Fibroblast of skin of abdomen (primary cell): ENCODE data around the gene PDE8A.
"Not testable (repeated sequence)": the region's sequence is repeated elsewhere in the genome, so short reads cannot be mapped to it uniquely, and the experiment has no call there.

ENCODE experiments used
- DNase-seq: peaks from one replicate; pipeline ENCODE4 v3.0.0-alpha.2; 2013

PDE8A gene

DNA sequence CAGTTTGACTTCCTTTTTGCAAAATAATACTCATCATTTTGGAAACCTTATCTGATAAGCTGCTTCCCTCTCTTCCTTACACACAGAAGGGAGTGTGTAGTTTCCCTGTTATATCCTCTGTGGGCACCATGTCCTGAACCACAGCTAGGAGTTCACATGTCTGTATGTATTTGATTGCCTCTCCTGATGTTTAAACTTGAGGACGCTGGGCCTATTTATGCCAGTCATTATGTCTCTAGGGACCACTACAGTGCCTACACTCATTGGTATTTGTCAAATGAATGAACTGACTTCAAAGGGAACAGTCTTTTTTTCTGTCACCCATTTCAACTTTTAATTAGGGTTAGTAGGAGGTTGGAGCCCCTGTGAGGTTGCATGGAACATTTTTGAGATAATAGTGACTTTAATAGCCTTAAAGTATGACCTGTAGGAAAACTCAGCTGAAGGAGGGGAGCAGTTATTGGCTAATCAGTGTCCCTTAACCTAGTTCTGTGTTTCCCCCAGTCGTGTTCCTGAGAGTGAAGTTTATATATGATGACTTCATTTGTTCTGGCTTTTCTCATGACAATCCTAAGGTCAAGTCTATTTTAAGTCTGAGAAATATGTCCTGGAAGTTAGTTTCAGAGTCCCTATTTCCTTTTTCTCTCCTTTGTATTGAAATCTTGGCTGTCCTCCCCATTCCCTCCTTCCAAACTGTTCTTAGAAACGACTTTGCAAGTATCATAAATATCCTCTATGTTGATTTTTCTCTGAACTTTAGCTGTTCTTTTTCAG is 28.9 kb downstream of the PDE8A start:
- DNase-seq: peak; percentile 31

DNA sequence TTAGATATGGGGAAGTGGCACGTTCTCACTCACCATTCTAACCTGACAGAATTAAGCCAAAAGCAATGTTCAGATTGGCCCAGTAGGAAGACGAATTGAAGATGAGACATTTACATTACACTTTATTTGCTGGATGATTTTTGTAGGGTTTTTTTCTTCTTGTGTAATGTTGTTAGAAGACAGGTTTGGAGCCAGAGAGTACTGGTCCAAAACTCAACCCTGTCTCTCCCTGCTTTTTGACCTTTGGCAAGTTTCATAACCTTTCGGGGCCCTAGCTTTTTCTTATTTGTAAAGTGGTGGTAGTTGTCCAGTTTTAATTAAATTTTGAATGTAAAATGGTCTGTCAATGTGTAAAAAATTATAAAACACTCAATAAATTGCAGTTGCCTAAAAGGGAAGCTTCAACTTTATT is 29.5 kb downstream of the PDE8A start:
- no peak for DNase-seq

DNA sequence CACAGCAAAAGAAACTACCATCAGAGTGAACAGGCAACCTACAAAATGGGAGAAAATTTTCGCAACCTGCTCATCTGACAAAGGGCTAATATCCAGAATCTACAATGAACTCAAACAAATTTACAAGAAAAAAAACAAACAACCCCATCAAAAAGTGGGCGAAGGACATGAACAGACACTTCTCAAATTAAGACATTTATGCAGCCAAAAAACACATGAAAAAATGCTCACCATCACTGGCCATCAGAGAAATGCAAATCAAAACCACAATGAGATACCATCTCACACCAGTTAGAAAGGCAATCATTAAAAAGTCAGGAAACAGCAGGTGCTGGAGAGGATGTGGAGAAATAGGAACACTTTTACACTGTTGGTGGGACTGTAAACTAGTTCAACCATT is 30.1 kb downstream of the PDE8A start:
- DNase-seq: not testable (repeated sequence)

DNA sequence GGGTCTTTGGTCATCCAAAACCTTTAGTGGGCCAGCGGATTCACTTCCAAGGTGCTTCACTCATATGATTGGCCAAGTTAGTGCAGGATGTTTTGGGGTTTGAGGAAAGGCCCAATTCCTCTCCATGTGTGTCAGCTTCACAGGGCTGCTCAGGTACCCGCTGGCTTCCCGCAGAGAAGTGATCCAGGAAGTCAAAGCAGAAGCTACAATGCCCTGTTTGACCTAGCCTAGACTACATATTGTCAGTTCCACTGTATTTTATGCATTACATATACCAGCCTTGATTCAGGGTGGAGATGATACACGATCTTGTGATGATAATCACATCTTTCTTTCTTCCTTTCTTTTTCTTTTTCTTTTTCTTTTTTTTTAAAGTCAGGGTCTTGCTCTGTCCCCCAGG is 32.1 kb downstream of the PDE8A start:
- no peak for DNase-seq

DNA sequence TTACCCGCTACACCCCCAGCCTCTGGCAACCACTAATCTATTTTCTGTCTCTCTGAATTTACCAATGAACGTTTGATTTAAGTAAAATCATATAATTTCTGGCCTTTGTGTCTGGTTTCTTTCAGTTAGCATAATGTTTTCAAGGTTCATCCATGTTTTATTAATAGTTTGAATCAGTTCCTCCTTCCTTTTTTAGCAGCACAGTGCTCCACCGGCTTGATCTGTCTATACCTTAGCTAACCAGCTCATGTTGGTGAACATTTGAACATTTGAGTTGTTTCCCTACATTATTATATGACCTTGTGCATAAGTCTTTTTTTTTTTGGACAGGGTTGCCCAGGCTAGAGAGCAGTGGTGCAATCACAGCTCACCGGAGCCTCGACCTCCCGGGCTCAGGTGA is 33.3 kb downstream of the PDE8A start:
- no peak for DNase-seq

DNA sequence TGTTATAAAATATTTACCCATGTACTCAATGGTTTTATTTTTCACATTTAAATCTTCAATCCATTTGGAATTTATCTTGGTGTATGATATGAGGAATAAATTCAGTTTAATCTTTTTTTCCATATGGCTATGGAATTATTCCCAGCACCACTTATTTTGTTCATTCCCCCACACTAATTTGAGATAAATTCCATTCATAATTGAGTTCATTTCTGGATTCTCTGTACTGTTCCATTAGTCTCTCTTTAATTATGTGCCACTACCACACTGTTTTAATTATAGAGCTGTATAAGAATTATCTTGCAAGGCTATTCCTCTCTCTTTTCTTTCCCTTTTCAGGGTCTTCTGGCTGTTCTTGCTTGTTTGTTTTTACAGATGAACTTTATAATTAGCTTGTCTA is 34.6 kb downstream of the PDE8A start:
- DNase-seq: peak; percentile 20

DNA sequence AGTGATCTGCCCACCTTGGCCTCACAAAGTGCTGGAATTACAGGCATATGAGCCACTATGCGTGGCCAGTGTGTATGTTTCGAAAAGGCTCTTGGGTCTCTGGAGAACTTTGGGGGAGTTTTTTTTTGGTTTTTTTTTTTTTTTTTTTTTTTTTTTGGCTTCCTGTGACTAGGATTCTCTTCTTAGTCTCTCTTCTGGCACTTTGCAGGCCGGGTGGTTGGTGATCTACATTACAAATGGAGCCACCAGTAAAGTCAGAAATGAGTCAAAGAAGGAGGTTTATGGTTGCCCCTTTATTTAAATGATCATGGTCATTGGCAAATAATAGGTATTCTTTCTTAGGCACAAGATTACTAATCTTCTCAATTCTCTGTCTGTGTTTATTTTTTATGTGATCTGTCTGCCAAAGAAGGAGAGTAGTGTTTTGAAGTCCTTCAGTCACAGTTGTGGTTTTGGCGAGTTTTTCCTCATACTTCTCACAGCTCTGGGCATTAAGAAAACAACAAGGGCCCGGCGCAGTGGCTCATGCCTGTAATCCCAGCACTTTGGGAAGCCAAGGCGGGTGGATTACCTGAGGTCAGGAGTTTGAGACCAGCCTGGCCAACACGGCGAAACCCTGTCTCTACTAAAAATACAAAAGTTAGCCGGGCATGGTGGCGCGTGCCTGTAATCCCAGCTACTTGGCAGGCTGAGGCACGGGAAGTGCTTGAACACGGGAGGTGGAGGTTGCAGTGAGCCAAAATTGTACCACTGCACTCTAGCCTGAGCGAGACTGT is 38.3 kb downstream of the PDE8A start:
- no peak for DNase-seq

DNA sequence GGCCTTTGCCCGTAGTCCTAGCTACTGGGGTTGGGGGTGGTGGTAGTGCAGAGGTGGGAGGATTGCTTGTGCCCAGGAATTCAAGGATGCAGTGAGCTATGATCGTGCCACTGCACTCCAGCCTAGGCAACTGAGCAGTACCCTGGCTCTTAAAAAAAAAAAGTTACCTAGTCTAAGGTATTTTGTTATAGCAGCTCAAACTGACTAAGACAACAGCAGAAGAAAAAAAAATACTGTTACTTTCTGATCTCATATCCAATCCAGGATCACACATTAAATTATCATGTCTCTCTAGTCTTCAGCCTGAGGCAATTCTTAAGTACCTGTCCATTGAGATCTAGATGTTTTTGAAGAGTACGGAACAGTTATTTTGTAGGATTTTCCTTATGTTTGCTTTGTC is 39.8 kb downstream of the PDE8A start:
- DNase-seq: no peak

DNA sequence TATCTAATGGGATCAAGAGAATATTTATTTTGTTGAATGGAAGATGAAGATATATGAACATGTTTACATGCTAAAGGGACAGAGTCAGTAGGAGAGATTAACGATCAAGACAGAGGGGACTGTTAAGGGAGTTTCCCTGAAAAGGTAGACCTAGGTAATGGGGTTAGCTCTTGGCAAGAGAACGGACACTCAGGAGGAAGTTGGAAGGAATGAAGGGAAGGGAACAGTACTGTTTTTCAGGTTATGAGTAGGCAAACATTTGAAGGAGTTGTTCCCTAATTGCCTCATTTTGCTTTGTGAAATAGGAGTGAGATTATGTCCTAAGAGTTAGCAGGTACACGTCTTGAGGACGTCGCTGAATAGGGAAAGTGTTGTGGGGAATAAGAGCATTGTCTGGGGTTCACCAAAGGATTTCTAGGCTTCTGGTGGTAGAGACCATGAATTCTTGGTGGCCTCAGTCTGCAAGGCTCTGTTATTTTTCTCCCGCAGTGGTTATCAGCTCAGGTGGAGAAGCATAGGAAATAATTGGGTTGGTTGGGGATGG is 41.3 kb downstream of the PDE8A start:
- no peak for DNase-seq

DNA sequence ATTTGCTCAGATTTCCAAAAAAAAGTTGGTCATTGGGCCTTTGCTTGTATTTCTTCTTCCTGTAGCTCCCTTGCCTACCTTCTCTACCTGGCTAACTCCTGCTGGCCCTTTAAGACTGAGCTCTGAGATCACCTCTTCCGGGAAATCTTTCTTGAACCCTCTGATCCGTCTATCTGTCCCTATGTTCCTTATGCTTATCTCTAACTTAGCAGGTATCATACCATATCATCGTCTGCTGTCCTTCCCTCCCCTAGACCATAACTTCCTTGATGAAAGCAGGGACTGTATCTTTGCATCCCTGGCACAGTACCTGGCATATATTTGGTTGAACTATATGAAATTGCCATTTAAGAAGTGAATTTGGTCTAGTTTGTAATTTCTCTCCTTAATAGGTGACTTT is 42.3 kb downstream of the PDE8A start:
- DNase-seq: no peak

DNA sequence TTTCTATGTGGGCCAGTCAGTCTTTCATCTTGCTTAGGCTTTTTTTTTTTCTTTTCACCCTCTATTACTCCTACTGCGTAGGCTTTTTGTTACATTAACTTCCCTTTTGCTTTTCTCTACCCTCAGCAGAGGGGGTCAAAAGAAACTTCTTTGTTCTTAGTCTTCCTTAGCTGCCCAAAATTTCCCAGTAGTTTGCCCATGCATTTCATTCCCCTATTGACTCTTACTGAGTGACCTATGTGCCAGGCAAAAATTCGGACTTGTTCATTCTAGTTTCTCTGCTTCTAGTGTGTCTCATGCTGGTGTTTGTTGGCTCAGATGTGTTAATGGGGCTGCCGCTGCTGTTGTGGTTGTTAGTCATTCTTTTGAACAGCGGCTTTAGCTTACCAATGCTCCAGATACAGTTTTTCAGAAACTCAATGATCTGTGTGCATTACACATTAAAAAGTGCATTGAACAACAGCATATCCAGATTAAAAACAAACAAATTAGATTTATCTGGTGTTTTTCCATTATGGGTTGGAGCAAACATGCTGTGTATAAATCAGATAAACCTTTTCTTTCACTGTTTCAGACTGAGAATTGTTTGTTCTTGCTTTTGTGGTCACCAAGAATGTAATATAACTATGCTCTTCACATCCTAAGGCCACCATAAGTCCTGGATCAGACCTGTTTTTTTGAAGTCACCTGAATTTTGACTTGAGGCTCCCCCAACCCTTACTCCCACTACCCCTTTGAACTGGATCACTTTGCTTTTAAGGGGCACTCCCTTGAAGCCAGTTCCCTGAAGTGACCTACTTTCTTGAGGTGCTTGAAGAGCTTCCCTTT is 43.1 kb downstream of the PDE8A start:
- DNase-seq: peak; percentile 68

DNA sequence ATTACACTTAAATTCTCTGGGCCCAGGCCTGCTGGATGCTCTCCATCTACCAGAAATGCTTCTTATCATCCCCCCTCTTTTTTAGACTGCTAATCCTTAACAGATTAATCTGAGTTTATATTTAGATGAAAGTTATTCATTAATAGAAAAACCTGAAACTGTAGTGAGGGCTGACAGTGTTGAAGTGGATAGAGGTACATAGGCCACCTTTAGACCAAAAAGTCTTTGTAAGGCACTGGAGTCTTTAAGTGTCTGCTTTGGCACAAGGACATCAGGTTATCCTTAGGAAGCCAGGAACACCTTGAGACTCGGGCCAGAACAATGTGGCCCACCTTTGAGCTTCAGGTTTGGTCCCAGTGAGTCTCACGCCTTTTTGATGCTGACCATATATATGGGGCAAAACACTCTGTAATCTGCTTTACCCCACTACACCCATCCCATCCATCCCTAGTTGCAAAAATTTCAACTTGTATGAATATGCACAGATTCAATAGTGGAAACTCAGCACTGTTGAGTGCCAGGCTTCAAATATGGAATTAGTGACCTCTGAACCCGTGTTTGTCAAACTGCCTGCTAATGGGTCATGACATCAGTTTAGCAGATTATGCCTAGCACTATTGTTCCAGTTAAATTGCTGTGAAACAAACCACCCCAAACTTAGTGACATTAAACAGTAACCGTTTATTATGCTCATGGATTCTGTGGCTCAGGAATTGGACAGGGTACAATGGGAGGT is 44.0 kb downstream of the PDE8A start:
- DNase-seq: no peak

DNA sequence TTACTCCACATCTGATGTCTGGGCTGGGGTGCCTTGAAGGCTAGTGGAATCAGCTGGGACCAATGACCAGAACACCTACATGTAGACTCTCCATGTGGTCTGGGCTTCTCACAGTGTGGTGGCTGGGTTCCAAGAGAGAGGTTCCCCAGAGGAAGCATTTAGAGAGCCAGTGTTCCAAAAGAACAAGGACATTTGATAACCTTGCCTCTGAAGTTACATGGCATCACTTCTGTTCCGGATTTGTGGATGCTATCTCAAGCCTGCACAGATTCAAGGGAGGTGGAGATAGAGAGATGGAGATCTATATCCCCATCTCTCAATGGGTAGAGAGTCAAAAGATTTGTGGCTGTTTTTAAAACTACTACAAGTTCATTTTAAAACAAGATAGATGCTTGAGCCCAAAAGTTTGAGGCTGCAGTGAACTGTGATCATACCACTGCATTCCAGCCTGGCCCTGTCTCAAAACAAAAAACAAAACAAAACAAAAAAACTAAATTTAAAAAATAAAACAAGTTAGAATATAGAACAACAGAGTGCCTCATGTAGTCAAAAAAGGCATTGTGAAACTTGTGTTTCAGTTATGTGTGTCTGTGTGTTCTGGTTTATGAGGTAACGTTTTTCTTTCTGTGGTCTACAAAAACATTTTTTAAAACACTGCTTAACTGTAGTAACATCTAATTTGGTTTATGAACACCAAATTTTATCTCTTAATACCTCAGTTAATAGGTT is 44.8 kb downstream of the PDE8A start:
- no peak for DNase-seq

DNA sequence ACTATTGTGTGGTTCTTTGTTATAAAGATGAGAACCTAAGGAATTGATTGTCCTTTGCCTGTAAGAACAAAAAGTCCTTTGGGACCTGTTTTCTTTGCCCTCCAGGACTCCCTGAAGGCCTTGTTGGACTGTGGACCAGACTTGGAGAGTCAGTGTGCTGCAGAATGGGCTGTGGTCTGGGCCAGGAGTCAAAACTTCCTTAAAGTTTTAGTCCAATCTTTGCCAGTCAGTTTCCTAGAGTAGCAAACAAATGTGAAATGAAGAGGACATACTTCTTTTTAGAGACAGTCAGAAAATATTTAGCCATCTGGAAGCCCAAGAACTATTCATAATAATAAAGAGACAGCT is 45.4 kb downstream of the PDE8A start:
- DNase-seq: no peak

DNA sequence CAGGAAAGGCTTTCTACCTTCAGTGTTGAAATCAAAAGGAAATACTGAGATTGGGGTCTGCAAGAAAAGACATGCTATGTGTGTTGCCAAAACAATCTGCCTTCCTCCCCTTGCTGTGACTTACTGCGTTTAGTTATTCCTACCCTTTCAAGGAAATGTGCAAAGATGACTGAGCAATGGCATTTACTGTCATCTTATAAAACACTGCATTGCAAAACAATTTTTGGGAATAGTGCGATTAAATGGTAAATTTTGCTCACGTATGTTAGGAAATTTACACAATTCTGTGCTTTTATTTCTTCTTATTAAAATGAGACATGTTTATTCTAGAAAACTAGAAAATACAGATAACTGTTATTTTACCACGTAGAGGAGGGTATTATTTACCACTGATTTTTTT is 45.8 kb downstream of the PDE8A start:
- DNase-seq: no peak

DNA sequence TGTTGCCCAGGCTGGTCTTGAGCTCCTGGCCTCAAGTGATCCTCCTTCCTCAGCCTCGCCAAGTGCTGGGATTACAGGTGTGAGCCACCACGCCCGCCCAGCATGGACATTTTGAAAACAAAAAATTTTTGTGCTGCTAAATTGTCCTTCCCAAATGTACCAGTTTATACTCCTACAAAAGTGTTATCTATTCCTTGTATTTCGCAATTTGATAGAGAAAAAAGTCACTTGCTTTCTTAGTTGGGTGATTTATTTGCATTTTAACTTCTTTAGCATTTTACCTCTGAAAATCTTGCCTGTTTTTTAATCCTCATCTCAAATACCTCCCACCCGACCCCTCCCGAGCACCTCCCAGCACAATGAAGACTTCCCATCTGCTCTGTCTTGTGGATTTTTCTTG is 46.8 kb downstream of the PDE8A start:
- no peak for DNase-seq

DNA sequence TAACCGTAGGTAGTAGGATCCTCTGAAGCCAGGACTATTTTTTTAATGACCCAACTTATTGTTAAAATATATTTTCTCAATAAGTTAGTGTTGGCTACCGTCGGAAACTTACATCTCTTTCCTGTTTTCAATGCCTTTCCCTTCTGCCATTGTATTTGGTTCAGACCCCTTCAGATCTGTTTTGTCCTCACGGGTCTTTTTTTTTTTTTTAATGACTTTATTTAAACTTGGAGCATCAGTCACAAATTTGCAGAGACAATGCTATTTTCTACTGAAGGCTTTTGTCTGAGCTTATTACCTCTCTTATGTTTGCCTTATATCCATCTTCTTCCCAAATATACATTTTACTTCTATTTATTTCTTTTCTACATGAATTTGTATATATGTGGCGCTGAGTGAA is 47.6 kb downstream of the PDE8A start:
- DNase-seq: no peak

DNA sequence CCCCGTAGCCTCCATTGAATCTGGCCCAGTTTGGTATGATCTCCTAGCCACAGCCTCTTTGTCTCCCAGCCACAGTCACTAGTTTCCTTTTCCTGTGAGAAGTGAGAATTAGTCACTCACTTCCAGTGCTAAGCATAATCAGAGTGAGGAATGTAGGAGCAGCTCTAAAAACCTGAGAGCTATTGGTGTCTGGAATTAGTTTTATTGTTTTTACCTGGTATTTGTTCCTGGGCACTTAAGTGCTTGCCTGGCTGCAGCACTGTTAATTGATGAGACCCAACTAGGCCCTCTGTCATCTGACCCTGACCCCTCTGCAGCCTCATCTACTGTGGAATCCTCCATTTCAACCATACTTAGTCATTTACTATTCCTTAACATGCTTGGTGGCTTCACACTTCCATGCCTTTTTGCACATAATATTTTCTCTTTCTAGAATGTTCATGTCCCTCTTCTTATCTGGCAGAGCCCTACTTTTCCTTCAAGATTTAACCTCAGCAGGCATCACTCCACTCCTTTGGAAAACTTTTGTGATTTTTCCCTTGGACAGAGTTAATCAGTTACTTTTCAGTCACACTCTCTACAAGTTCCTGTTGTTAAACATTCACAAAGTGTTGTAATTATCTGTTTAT is 48.8 kb downstream of the PDE8A start:
- peak; percentile 48 for DNase-seq

DNA sequence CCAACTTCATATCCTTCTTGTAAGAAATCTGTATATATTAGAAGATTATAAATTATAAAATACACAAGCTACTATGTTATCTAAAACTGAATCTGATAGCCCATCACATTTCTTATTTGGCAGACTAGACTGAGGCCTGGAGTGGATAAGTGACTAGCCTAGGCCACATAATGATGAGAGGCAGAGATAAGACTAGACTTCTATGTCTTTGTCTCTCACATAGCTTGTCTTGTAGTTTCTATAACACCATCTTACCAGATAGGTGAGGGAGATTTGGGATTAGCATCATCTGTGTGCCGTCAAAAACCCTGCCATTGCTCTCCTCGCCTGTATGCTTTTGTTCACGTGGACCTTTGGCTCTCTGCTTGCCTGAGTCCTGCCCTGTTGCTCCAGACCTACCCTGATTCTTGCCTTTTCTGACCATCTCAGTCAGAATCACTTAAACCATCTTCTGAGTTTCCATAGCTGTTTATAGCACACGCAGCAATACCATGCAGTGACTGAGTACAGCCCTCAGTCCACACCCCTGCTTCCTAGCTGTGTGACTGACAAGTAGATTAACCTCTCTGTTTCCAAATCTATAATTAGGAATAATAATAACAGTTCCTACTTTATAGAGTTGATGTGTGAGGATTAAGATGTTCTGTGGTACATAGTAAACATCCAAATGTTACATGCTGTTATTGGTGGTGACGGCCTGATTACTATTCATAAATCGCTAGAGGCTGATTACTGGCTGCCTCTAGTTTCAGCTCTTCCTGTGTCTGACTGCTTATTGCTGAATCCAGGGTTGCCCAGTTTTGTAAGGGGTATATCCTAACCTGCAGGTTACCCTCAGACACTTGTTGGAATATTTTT is 49.7 kb downstream of the PDE8A start:
- no peak for DNase-seq

DNA sequence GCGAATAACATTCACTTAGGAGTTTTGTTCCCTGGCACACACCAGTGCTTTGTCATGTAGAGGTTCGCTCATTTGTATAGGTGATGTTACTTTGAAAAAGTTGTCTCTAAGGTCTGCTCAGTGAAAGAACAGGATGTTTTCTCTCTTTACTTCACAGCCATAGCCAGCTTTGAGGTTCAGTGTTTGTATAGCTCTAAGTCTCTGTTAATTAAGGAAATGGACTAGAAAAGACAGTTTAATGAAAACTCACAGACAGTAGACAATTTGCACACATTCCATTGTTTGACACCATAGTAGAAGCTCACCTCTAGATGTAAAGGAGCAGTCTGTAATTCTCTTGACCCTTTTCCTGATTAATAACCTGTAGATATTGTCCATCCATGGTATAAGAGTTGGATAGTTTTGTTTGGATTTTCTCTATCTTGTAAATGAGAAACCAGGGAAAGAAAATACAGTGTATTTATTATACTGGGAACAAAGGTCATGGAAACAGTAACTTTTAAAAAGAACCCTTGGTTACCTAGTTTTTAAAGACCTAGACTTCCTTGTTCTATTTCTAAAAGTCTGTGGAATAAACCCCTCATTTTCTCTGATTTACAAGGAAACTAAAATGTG is 50.4 kb downstream of the PDE8A start:
- DNase-seq: no peak
